G401 (cell line): ENCODE measurements around the gene FANK1. TPM values are rescaled to one million over a fixed set of nuclear protein-coding genes. Genes with fewer than 3 reads are reported as not detected.
A peak's percentile ranks its signal among the peaks of the same experiment; 100 is the strongest.

Source experiments
- DNase-seq: peaks from one replicate; pipeline ENCODE4 v3.0.0-alpha.2; 2015; ENCODE audit warnings: low spot score
- in situ Hi-C: cut with HindIII; loops from 2 replicates; pipeline ENCODE4 v1.10.0; 2016; ENCODE audit warnings: low sequenced_read_pairs, mixed read lengths
- total RNA-seq: library from RNA; depleted of rRNA; stranded (reverse); fragments of >200 nt; shearing (Covaris generic); gene quantifications from 2 replicates; pipeline ENCODE4 v1.2.3, GENCODE V29; 2014

Gene FANK1
- total RNA-seq, 1 experiment from 2014 or later = 3.1 TPM

DNA sequence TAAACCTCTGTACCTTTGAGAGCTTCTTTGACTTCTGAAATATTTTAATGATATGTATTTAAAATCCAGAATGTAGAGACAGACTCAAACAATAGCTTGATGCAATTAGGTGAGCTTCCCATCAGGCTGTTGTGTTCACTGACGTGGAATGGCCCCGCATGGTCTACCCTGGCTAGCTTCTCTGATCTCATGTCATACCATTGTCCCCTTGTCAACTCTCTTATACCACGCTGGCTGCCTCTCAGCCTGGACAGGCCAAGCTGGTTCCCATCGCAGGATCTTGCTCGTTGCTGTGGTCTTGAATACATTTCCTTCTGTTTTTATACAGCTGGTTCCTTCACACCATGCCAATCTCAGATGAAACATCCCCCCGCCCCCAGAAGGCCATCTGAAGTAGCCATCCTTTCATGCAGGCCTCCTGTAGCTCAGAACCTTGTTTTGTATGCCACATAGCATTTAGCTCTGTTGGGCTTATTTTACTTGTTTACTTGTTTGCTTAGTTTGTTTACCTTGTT lies 84.2 kb downstream of the FANK1 start:
- in situ Hi-C loops = no loop called here
- DNase-seq = peak; percentile 52

DNA sequence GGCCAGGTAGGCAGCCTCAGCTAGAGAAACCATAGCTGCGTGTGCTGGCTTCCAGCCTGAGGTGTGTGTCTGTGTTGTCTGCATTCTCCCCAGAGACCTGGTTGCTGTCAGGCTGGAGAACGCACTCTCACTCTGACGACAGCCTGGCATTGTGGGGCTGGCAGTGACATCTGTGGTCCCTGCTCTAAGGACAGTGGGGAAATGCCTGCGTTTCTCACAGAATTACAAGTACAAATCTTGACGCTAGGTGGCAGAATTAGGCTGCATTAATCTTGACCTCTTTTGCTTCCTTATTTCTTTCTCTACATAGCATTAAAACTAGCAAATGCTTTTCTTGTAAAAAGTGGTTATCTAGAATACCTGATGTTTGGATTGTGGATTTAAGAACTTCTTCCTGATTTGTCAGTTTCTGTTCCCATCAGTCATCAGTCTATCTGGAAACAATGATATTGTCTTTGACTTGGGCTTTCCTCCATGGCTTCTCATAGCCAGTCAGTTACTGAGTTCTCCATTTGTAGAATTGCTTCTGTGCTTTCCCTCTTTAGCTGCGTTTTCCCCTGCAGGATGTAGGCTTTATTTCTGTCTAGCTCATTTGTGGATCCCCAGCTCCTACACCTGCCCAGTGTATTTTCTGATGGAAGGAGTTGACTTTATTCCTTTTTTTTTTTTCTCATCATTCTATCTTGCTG lies 86.0 kb downstream of the FANK1 start:
- in situ Hi-C loops = no loop called here
- peak; percentile 77 for DNase-seq

DNA sequence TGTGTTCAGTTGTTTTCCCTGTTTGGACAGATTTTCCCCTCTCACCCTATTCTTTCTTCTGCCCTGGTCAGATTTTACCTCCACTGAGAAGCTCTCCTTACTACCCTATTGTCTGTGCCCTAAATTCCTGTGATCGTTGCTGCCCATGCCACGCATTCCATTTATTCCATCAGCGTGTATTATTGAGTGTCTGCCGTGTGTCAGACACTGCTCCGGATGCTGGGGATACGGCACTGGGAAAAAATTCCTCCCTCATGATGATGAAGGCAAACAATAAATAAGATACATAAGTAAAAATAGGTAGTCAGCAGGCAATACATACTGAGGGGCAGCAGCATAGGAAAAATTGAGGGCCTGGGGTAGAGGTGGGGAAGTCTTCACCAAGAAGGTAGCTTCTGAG lies 86.8 kb downstream of the FANK1 start:
- no peak for DNase-seq
- in situ Hi-C loops = no loop called here

DNA sequence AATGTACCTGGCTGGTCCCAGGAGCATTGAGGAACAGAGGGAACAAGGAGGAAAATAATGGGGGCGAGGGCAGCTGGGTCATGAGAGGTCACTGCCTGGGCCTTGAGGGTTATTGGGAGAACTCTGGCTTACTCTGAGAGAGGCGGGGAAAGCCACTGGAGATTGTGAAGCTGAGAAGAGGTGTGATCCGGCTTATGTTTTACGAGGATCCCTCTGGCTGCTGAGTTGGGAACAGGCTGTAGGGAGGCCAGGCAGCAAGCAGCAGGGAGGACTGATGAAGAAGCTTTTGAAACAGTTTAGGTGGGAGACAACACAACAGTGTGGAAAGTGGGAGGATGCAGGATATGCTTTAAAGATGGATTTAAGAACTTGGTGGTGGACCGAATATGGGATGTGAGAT lies 87.3 kb downstream of the FANK1 start:
- in situ Hi-C loops = no loop called here
- DNase-seq = no peak

DNA sequence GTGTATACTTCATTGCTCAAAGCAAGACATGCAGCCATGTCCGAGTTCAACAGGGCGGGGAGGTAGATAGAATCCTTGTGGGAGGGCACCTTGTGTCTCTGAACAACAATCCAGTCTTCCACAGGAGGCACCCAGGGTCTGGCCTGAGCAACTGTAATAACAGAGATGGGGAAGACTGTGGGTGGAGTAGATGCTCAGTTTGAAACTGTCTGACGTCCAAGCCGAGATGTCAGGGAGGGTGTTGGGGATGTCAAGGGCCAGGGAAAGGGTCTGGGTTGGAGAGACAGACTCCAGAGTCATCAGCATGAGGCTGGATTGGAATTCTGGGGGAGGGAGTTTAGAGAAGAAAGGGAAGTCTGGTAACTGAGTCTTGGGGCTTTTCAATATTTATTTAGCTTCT lies 88.0 kb downstream of the FANK1 start:
- DNase-seq = no peak
- in situ Hi-C loops = no loop called here

DNA sequence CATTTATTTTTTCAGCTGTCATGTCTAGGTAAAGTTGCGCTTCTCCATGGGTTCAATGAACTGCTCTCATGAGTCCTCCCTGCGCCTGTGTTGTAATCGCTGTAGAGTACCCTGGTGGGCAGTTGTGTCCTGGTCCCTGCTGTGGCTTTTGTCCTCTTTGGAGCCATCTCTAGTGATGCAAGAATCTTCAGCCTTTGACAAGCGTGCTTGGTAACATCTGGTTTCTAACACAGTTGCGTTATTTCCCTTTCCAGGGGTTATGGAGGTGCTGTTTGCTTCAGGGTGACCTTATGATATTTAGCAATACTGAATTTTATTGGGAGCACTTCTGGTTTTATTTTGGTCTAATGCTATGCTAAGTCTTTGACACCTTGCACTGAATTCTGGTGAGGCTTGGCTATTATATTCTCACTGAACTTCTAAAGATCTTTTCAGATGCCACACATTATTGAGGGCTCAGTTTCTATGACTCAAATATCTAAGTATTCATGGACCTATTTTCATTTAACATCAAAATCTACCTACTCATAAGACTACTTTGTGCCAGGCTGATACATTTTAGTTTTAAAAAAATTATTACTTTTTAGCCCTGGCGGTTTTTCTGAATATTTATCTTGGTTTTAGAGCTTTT lies 88.6 kb downstream of the FANK1 start:
- DNase-seq = no peak
- in situ Hi-C loops = no loop called here

DNA sequence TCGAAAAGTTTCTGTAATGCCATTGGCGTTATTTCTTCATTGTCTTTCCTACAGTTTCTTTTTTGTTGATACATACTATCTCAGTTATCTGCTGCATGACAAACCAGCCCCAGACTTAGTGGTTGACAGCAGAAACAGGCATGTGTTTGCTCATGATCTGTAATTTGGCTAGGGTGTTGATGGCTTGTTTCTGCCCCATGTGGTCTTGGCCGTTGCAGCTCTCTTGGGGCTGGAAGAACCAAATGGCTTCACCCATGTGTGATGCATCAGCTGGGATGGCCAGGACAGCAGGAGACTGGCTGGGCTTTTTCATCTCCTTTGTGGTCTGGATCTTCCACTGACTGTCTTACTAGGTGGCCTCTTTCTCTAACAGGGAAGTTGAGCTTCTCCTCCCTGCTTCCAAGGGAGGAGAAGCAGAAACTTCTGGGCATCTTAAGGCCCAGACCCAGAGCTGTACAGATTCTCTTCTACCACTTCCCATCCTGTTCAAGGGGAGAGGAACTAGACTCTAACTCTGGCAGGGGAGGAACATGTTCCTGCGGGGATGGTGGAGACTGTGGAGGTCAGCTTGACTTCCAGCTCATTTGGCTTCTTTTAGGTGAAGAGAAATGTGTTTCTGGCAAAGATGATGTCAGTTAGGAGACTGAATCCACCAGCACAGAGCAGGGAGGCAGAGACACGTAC lies 89.3 kb downstream of the FANK1 start:
- DNase-seq = no peak
- in situ Hi-C loops = no loop called here

DNA sequence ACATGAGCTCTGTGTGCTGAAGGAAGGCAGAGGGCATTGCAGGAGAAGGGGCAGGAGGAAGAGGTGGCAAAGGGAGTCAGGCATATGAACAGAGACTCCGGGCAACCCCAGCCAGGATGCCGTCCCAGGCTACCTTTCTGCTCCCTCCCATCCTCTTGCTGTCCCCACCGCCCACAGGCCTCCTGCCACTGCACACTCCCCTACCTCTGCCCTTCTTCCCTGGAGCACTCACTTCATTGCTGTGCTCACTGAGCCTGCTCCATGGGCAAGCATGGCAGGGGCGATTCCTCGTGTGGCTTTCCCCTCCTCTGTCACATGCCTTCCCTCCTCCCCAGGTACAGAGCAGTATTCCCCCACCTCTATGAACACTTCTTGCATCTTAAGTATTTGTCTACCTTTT lies 93.4 kb downstream of the FANK1 start:
- in situ Hi-C loops = no loop called here

DNA sequence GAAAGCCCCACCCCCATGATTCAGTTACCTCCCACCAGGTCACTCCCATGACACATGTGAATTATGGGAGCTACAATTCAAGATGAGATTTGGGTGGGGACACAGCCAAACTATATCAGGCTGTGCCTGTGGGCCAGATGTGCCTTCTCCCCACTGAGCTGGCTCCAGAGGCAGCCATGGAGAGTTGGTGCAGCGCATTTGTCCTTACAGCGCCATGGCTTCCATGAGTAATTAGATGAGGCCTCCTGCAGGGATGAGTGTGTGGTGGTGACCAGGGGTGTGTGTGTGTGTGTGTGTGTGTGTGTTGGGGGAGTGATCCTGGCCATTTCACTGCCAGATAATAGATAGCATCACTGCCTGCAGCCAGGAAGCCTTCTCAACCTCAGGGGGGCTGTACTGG lies 94.6 kb downstream of the FANK1 start:
- in situ Hi-C loops = no loop called here
- no peak for DNase-seq

More for the DNA sequence above, 93.4 kb downstream of the FANK1 start:
- no peak for DNase-seq

DNA sequence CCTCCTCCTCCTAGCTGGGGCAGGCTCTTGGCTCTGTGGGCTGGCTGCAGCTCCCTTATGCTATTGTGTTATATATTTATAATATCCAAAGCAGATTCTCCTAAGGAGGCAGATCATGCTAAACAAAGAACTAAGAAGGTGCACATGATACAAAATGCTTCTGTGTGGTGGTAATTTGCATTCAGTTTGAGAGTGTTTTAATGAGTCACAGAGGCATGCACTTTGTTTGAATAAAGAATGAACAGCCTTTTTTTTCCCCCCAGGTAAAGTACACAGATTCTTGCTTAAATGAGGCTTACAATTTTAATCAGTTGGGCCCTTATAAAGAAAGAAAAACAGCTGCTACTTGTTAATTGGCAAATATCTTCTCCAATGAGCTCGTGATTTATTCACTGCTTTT lies 95.0 kb downstream of the FANK1 start:
- in situ Hi-C loops = no loop called here
- no peak for DNase-seq

DNA sequence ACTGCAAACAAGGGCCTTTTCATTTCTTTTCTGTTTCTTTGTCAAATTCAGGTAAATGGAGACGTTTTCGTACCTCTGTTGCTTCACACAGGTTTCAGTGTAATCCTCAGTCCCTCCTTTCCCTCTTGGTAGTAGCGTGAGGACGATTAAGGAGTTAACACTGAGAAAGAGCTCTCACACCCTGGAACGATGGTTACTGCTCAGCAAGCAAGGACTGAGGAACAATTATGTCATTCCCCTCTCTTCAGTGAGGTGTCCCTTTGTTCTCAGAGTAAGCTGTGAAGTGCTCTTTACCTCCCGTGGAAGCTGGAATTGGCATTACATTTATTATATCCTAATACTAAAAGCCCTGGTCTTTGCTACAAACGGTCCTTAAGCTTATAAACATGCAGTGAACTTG lies 95.9 kb downstream of the FANK1 start:
- DNase-seq = no peak
- in situ Hi-C loops = no loop called here

DNA sequence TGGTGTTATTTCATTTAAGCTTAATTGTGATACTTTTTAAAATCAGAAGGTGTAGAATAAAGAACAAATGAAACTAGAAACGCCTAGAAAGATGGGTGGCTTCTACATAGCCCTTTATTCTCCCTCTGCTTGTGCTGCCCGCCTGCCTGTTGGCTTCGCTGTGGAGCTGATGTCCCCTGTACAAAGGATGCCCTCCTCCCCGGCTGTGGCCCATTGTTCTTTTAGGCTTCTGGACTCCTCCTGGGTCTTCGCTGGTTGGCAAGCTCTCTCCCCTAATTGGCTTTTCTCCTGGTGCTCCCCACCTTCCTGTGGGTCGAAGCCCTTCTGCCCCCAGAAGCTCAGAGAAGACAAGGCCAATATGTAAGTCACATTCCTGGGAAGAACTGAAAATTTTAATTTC lies 98.2 kb downstream of the FANK1 start:
- DNase-seq = no peak
- in situ Hi-C loops = no loop called here

DNA sequence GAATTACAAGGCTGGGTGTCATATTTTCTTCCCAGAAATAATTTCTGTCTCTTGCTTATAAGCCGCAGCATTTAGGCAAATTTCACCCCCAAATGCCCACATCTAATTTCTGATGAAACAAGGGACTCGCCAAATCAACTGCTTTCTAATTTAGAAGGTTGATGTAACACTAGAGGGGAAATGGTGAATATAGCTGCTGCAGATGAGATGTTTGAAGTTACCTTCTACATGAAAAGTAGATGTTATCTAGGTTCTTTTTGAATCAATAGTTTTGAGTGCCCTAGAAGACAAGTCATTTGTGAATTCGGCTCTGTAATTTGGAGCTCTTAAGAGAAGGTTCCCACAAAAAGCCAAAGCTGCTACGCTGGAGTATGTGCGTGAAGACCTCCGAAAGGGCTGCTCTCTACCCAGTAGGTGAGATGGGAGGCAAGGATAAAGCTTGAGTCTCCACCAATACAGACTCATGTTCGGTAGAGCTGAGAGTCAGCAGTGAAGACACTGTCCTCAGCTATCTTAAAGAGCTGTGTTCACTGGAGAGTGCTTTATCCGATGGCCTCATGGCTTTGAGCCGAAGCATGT lies 99.5 kb downstream of the FANK1 start:
- in situ Hi-C loops = no loop called here
- DNase-seq = no peak

DNA sequence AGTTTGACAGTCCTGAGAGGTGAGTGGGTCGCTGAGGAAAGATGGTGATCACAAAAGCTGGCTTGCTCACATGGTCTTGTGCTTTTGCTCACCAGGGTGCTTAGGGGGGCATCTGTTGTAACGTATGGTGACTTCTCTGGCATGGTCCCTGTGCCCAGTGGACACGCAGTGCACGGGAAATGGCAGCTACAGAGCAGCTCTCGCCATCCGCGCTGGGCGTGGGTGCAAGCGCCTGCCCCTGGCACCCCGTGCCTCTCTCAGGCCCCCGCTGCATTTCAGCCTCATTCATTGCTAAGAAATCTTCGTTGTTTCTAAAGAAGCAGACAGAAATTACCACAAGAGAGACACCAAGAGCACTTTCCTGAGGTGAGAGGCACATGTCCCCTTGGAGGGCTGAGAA lies 101.2 kb downstream of the FANK1 start:
- DNase-seq = no peak

DNA sequence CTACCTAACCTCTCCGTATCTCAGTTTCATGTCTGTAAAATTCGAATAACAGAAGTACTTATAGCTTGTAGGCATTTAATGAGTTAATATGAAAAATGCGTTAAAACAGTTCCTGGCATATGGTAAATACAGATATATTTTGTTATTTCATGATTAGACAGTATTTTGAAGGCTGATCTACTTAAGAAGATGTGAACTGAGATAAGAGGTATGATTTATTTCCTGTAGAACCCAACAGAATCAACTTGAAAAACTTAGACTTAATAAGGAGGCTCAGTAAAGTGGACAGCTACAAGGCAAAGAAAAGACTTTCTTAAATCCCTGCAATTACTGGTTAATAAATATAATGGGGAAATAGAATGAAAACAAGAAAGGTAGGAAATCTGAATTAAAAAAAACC lies 103.3 kb downstream of the FANK1 start:
- DNase-seq = no peak
- in situ Hi-C loops = no loop called here

More for the DNA sequence above, 101.2 kb downstream of the FANK1 start:
- in situ Hi-C loops = no loop called here

DNA sequence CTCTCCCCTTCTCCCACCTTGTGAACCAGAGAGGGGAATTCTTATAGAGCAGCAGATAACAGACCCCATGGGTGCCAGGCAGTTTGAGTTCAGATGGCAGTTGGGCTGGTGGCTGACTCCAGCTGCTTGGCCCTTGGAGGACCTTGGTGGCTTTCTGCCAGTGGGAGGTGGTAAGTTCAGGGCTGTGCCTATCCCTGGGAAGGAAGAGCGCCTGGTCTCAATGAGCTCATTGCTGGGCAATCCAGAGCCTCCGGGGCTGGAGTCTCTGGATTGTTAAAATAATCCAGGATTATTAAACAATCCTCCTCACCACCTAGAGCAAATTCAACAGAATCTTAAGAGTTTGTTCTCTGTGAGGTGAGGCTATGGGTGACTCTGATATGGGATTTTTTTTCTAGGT lies 105.2 kb downstream of the FANK1 start:
- DNase-seq = no peak
- in situ Hi-C loops = no loop called here

DNA sequence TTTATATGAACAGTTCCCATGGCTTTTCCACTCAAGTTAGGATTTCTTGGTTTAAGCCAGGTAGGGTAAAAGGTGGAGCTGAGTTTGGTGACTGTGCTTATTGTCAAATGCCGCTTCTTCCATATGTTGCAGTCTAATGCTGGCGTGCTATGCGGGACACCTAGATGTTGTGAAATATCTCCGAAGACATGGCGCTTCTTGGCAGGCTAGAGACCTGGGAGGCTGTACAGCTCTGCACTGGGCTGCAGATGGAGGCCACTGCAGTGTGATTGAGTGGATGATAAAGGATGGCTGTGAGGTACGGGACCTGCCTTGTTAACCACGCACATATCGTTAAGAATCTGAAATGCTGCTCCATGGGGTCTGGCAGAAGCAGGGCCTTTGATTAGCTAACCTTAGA lies 108.4 kb downstream of the FANK1 start:
- DNase-seq = no peak
- in situ Hi-C loops = no loop called here

DNA sequence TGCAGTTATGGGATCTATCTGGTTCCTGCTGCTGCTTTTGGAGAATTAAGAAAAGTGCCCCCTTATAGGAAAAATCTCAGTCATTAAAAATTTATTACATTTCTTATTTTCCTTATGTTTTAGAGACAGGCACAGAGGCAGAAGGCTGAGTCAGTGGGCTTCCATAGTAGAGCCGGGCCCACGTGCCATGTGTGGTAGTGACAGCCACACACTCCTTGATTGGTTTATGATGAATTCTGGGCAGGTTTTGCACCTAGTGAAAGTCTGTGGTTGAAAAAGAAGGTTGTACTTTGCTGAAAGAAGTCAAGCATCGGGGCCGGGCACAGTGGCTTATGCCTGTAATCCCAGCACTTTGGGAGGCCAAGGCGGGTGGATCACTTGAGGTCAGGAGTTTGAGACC lies 109.9 kb downstream of the FANK1 start:
- in situ Hi-C loops = no loop called here
- no peak for DNase-seq

DNA sequence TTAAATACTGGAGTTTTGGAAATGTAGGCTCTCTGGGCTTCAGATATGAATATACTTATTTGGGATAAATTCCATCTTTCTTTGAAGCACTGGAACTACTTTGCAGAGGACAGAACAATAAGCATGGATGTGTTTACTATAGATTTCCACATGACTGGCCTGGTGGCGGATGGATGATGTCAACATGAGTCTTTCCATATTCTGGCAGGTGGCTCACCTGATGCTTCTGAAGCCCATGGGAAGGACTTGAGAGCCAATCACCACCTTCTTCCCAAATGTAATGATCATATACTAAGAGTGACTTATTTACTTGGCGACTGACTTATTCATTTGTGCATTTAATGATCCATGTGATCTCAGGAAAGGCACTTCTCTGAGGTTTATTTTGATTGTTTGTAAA lies 110.5 kb downstream of the FANK1 start:
- in situ Hi-C loops = no loop called here
- no peak for DNase-seq

DNA sequence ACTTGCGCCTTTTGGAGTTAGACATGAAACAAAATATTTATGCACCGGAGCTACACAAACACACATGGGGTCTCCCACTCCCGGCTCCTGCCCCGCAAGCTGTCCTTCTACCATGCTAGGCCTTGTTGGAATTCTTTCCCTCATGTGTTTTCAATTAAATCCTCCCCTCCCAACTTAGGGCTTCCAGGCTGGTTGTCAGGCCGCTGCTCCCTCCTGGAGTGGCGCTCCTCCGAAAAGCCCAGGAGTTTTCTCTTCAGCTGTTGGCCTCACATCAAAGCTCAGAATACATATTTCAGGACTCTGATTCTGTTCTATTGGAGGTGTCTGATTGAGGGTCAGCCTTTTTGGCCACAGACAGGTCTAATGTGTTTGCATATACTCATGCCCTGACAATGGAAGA lies 113.3 kb downstream of the FANK1 start:
- no peak for DNase-seq
- in situ Hi-C loops = no loop called here
